GM21526 (cell line): ENCODE measurements around the gene UBIAD1.
"Not testable (repeated sequence)": the region's sequence is repeated elsewhere in the genome, so short reads cannot be mapped to it uniquely, and the experiment has no call there.

Experiments
- ATAC-seq: cut with Tn5 transposase; IDR thresholded peaks from one replicate; pipeline ENCODE4 v1.9.1; 2021; ENCODE audit warnings: moderate library complexity; ENCODE audit not compliant: unreplicated experiment, low FRiP score

Gene UBIAD1

DNA sequence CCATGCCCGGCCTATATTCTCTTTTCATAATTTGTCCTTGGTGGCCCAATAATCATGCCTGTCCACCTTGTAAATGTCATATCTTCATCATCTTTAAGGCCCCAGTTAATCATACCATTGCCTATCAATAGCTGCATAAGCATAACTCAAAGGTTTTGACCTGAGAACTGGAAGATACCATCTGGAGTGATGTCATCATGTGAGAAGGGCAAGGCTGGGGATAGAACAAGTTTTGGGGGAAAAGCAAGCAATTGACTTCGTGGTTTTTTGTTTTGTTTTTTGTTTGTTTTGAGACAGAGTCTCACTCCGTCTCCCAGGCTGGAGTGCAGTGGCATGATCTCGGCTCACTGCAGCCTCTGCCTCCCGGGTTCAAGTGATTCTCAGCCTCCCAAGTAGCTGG lies 6.2 kb downstream of the UBIAD1 start:
- ATAC-seq = no peak

- ATAC-seq = no peak
Observed at GRCh38 chr1:11279630-11280029, 6.6 kb downstream of the UBIAD1 start.

- ATAC-seq = no peak
Observed at GRCh38 chr1:11280719-11281376, 7.8 kb downstream of the UBIAD1 start.

GRCh38 chr1:11281518-11282331 lies 8.7 kb downstream of the UBIAD1 start:
- no peak for ATAC-seq

DNA sequence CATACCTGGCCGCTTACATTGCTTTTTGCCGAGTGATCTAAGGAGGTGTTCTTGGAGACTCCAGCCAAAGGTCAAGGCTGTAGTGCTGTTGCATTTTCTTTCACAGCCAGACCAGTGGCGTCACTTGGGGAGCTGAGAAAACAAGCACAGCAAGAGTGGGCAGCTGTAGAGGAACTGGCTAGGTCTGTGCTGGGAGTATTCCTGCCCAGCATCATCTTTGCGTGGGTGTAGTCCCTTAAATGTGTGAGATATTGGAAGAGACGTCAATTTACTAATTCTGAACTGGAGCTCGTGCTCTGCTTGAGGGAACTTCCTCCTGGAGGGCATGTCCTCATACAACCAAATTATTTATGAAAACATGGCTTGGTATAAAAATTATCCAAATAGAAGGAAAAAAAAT lies 10.2 kb downstream of the UBIAD1 start:
- no peak for ATAC-seq

DNA sequence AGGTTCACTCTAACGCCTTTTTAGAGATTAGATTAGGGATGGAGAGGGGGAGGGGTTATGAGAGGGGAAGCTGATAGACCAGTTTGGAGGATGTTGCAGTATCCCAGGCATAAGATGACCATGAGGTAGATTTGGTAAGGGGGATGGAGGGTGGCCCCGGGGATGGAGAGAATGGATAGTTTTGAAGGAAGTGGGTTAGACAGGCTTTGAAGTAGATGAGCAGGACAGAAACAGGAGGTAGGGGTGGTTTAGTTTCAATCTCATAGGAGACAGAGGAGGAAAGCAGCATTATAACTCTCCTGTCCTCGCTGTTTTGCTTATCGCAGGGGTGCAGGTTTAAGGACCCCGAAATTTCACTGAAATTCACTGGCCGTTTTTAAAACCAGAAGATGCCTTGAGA lies 11.8 kb downstream of the UBIAD1 start:
- no peak for ATAC-seq

GRCh38 chr1:11285883-11286734 lies 13.1 kb downstream of the UBIAD1 start:
- ATAC-seq = no peak

- ATAC-seq = no peak
Observed at GRCh38 chr1:11286735-11287410, 13.9 kb downstream of the UBIAD1 start.

DNA sequence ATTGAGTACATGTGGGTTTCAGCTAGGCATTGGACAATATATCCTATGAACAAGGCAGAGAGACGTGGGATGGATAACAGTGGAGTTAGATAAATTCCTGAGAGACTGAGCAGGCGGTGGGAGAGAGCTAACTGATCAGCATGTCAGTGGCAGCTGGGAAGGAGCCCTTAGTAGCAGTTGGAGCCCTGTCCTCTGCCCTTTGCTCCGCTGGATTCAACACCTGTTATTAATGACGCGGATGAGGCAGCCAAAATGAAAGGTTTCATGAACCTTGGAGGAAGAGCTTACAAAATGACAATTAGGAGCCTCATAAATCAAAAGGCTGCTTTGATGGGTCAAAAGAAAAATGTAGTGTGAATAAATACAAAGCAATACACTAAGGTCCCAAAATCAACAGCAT lies 16.1 kb downstream of the UBIAD1 start:
- no peak for ATAC-seq

- no peak for ATAC-seq
Observed at GRCh38 chr1:11291049-11291448, 18.1 kb downstream of the UBIAD1 start.

DNA sequence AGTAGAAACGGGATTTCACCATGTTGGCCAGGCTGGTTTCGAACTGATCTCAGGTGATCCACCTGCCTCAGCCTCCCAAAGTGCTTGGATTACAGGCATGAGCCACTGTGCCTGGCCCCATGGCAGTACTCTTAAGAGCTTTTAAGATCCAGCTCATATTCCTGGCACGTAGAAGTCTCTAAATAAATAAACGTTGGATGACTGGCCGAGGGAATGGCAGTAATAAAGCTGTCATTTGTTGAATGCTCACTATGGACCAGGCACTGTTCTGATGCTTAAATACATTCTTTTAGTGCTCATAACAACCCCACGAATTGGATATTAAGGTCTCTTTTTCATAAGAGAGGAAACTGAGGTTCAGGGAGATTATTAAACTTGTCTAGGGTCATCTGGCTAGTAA lies 20.9 kb downstream of the UBIAD1 start:
- ATAC-seq = no peak

- ATAC-seq = no peak
Observed at GRCh38 chr1:11294951-11295350, 22.0 kb downstream of the UBIAD1 start.

DNA sequence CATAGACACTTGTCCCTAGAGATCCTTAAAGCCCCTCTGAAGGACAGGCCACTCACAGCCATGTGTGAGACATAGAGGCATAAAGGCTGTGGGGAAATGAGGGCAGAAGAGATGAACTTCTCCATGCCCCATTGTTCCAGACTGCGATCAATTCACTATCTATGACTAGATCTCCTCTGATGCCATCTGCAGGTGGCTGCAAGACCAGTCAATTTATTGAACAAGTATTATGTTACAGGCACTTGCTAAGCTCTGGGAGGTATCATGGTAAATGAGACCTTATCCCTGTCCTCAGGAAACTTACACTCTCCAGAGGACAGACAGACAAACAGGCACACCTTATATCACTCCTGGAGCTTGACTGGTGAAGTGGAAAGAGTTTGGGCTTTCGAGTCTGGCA lies 22.9 kb downstream of the UBIAD1 start:
- ATAC-seq = no peak

GRCh38 chr1:11297774-11298173 lies 24.8 kb downstream of the UBIAD1 start:
- not testable (repeated sequence) for ATAC-seq

DNA sequence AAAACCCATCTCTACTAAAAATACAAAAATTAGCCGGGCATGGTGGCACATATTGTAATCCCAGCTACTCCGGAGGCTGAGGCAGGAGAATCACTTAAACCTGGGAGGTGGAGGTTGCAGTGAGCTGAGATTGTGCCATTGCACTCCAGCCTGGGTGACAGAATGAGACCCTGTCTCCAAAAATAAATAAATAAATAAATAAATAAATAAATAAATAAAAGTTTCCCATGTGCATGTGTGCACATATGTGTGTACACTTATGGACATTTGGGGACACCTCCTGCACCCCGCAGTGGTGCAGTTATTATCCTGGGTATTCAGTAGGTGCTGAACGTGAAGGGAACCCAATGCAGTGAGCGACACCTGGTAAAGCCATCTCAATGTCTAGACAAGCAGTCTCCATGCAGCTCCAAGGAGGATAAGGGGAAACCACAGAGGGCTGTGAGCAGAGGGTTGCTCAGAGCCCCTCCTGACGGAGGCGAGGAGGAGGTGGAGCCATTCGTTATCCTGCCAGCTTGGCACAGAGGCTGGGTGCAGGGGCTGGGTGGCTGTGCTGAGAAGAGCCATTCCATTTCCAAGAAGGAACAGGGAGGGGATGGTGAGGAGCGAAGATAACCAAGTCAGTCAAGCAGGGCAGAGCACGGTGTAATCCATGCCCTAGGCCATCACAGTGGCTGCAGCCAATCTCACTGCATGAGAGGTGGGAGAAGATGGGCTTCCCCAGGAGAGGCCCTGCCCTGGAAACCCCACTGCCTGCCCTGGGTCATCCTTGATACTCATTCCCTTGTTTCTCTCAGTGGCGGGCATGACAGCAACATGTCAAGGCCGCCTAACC lies 25.6 kb downstream of the UBIAD1 start:
- no peak for ATAC-seq

DNA sequence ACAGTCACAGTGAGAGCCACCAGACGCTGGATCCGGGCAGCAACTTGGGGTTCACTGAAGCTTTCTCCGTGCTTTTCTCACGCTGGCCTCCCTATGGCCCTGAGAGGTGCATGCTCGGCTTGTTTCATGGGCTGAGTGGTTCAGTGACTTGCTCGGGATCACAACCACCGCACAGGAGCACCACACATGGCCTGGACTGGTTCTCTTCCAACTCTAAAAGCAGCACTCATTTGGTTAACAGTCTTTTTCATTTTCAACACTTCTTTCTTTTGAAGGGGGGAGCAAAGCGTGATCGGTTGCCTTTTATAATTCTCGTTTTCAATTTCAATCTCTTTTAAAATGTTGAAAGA lies 26.2 kb downstream of the UBIAD1 start:
- no peak for ATAC-seq

- no peak for ATAC-seq
Observed at GRCh38 chr1:11301601-11302000, 28.6 kb downstream of the UBIAD1 start.

GRCh38 chr1:11302366-11302765 lies 29.4 kb downstream of the UBIAD1 start:
- no peak for ATAC-seq

DNA sequence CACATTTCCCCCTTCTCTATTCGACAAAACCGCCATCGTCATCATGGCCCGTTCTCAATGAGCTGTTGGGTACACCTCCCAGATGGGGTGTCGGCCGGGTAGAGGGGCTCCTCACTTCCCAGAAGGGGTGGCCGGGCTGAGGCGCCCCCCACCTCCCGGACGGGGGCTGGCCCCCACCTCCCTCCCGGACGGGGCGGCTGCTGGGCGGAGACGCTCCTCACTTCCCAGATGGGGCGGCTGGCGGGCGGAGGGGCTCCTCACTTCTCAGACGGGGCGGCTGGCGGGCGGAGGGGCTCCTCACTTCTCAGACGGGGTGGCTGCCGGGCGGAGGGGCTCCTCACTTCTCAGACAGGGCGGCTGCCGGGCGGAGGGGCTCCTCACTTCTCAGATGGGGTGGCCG lies 32.5 kb downstream of the UBIAD1 start:
- ATAC-seq = not testable (repeated sequence)

GRCh38 chr1:11307852-11308251 lies 34.9 kb downstream of the UBIAD1 start:
- no peak for ATAC-seq
